Testis (tissue), 2 donors: Measurements from ENCODE around the gene CPAMD8.

Source experiments
- CTCF ChIP-seq, 3 experiments: fragments of 450-650 bp in 2 of 3; fragments of 200-600 bp in 1 of 3; sonication (generic) in 1 of 3; IDR thresholded peaks; one replicate each; pipeline ENCODE4 v1.5.1; 2016 to 2019; ENCODE audit warnings: antibody characterized with exemption in 3 of 3, mild to moderate bottlenecking in 2 of 3, moderate library complexity in 1 of 3
- POLR2A ChIP-seq: fragments of 450-650 bp; IDR thresholded peaks from one replicate; pipeline ENCODE4 v1.6.1; 2017; ENCODE audit warnings: antibody characterized with exemption, mild to moderate bottlenecking, moderate library complexity

GRCh38 chr19:16847430-16847829, 179.2 kb downstream of the CPAMD8 start:
- TF ChIP-seq POLR2A (no peak), CTCF (IDR thresholded peaks at IDR 0.05) (no peak)
